Thyroid gland (tissue), 4 donors: ENCODE data around the gene ADARB2. TPM values are rescaled to one million over a fixed set of nuclear protein-coding genes. Genes with fewer than 3 reads are reported as not detected.

Experiments
- DNase-seq, 2 donors: peaks; one replicate each; pipeline ENCODE4 v3.0.0-alpha.2; 2019
- H3K27ac ChIP-seq, 3 donors: fragments of 200-600 bp; sonication (generic); 1 replicate in 2 of 3; 2 replicates in 1 of 3; pipeline ENCODE4 v1.5.1; 2016 to 2019; ENCODE audit warnings: mild to moderate bottlenecking in 1 of 3, moderate library complexity in 1 of 3
- H3K27me3 ChIP-seq: fragments of 200-600 bp; sonication (generic); one replicate; pipeline ENCODE4 v1.5.1; 2019
- H3K36me3 ChIP-seq, 2 donors: fragments of 200-600 bp; sonication (generic); one replicate each; pipeline ENCODE4 v1.5.1; 2016 to 2019
- H3K4me1 ChIP-seq, 2 donors: fragments of 200-600 bp; sonication (generic); one replicate each; pipeline ENCODE4 v1.5.1; 2017 to 2019
- H3K4me3 ChIP-seq, 3 donors: fragments of 200-600 bp; sonication (generic); replicated peaks in 1 of 3; 1 replicate in 2 of 3; 2 replicates in 1 of 3; pipeline ENCODE4 v1.5.1; 2016; ENCODE audit warnings: mild to moderate bottlenecking in 1 of 3
- H3K9me3 ChIP-seq: fragments of 200-600 bp; sonication (generic); one replicate; pipeline ENCODE4 v1.5.1; 2017
- CTCF ChIP-seq, 6 experiments: fragments of 200-600 bp in 3 of 6; fragments of 450-650 bp in 3 of 6; sonication (generic) in 3 of 6; IDR thresholded peaks; one replicate each; pipeline ENCODE4 v1.5.1; 2016 to 2019; ENCODE audit warnings: antibody characterized with exemption in 6 of 6, mild to moderate bottlenecking in 2 of 6, inconsistent platforms in 1 of 6, moderate library complexity in 1 of 6
- POLR2A ChIP-seq, 2 donors: fragments of 450-650 bp; IDR thresholded peaks; one replicate each; pipeline ENCODE4 v1.6.1; 2017; ENCODE audit warnings: antibody characterized with exemption in 2 of 2, mild to moderate bottlenecking in 2 of 2, moderate library complexity in 1 of 2
- WGBS, 2 donors: methylation state at CpG; one replicate each; pipeline ENCODE4 v1.1.5; 2017; 5-methylcytosine and 5-hydroxymethylcytosine counted together
- intact Hi-C: fragments of 100-400 bp; cut with DNase I; formaldehyde crosslinking; loops from one replicate; pipeline ENCODE4 v1.15.1; 2023
- total RNA-seq, 4 donors: library from RNA; depleted of rRNA; stranded (reverse); fragments of >200 nt; gene quantifications; one replicate each; pipeline ENCODE4 v1.2.3, GENCODE V29; 2016

ADARB2 gene
- total RNA-seq, 4 donors from 2014 or later = 0.08 to 0.15 TPM; not detected in 2

GRCh38 chr10:1180071-1180730 is 557.1 kb downstream of the ADARB2 start:
- DNase-seq = no peak
- no peaks in the 10 kb centered on the region for H3K27me3 ChIP-seq
- H3K4me3 ChIP-seq = no peak overlapping the region
- no peaks in the 10 kb centered on the region for H3K4me1 ChIP-seq
- 90 to 92% methylated on average over 10 to 13 of the region's 16 CpGs for WGBS, 2 donors
- intact Hi-C loops = no loop called here
- H3K36me3 ChIP-seq = no peaks in the 10 kb centered on the region
- TF ChIP-seq CTCF (IDR thresholded peaks at IDR 0.05) = no peak
- H3K9me3 ChIP-seq = no peaks in the 10 kb centered on the region
- no peak overlapping the region for H3K27ac ChIP-seq

GRCh38 chr10:1179346-1180070 is 557.8 kb downstream of the ADARB2 start:
- TF ChIP-seq POLR2A (IDR thresholded peaks at IDR 0.05) (no peak), CTCF (IDR thresholded peaks at IDR 0.05) (no peak)
- intact Hi-C loops = no loop called here
- H3K27ac ChIP-seq = no peak overlapping the region
- H3K27me3 ChIP-seq = no peaks in the 10 kb centered on the region
- no peak for DNase-seq
- no peaks in the 10 kb centered on the region for H3K9me3 ChIP-seq
- WGBS, 2 donors = 89 to 91% methylated on average over 20 of the region's 20 CpGs
- H3K36me3 ChIP-seq = no peaks in the 10 kb centered on the region
- no peak overlapping the region for H3K4me3 ChIP-seq
- no peaks in the 10 kb centered on the region for H3K4me1 ChIP-seq

- Histone ChIP-seq H3K9me3 (no peaks in the 10 kb centered on the region), H3K36me3 (no peaks in the 10 kb centered on the region), H3K27me3 (no peaks in the 10 kb centered on the region), H3K4me1 (no peaks in the 10 kb centered on the region), H3K27ac (no peak overlapping the region), H3K4me3 (no peak overlapping the region)
- 84 to 85% methylated on average over 16 of the region's 16 CpGs for WGBS, 2 donors
- intact Hi-C loops = no loop called here
- TF ChIP-seq CTCF (IDR thresholded peaks at IDR 0.05) (no peak), POLR2A (IDR thresholded peaks at IDR 0.05) (no peak)
- DNase-seq = no peak
These were observed 558.8 kb downstream of the ADARB2 start for GRCh38 chr10:1178506-1178905.

- H3K4me3 ChIP-seq = no peak overlapping the region
- 91 to 92% methylated on average over 9 of the region's 9 CpGs for WGBS, 2 donors
- TF ChIP-seq POLR2A (IDR thresholded peaks at IDR 0.05) (no peak), CTCF (IDR thresholded peaks at IDR 0.05) (no peak)
These were observed 559.4 kb downstream of the ADARB2 start for GRCh38 chr10:1177936-1178335.

GRCh38 chr10:1175956-1176565 is 561.3 kb downstream of the ADARB2 start:
- no peaks in the 10 kb centered on the region for H3K36me3 ChIP-seq
- no peak overlapping the region for H3K4me3 ChIP-seq
- intact Hi-C loops = no loop called here
- TF ChIP-seq CTCF (IDR thresholded peaks at IDR 0.05) = no peak
- TF ChIP-seq POLR2A (IDR thresholded peaks at IDR 0.05) = no peak
- no peak for DNase-seq
- 88 to 89% methylated on average over 23 of the region's 23 CpGs for WGBS, 2 donors
- no peaks in the 10 kb centered on the region for H3K4me1 ChIP-seq
- no peaks in the 10 kb centered on the region for H3K27me3 ChIP-seq
- H3K9me3 ChIP-seq = no peaks in the 10 kb centered on the region
- H3K27ac ChIP-seq = no peak overlapping the region

More at GRCh38 chr10:1177936-1178335, 559.4 kb downstream of the ADARB2 start:
- DNase-seq = no peak
- no peaks in the 10 kb centered on the region for H3K36me3 ChIP-seq
- H3K4me1 ChIP-seq = no peaks in the 10 kb centered on the region
- no peaks in the 10 kb centered on the region for H3K9me3 ChIP-seq
- H3K27ac ChIP-seq = no peak overlapping the region
- H3K27me3 ChIP-seq = no peaks in the 10 kb centered on the region
- intact Hi-C loops = no loop called here
